Smooth muscle cell (in vitro differentiated cells): ENCODE results near the gene FNDC1. TPM values are rescaled to one million over a fixed set of nuclear protein-coding genes. Genes with fewer than 3 reads are reported as not detected.

Source experiments
- DNase-seq: peaks from one replicate; lab custom pipeline; 2025; ENCODE audit not compliant: unreplicated experiment; lab: John Stamatoyannopoulos, UW
- H2AFZ ChIP-seq: fragments of 200-600 bp; sonication (generic); 2 replicates; pipeline ENCODE4 v1.6.0; 2016; ENCODE audit warnings: antibody characterized with exemption, low read depth, mild to moderate bottlenecking
- H3F3A ChIP-seq: fragments of 200-600 bp; sonication (generic); 2 replicates; pipeline ENCODE4 v1.6.0; 2017; ENCODE audit warnings: antibody characterized with exemption, low read depth
- H3K27ac ChIP-seq: fragments of 200-600 bp; sonication (generic); 2 replicates; pipeline ENCODE4 v1.5.1; 2016; ENCODE audit warnings: low read depth, mild to moderate bottlenecking
- H3K27me3 ChIP-seq: fragments of 200-600 bp; sonication (generic); 2 replicates; pipeline ENCODE4 v1.6.1; 2016; ENCODE audit warnings: low read depth, mild to moderate bottlenecking
- H3K36me3 ChIP-seq: fragments of 200-600 bp; sonication (generic); 2 replicates; pipeline ENCODE4 v1.5.1; 2016; ENCODE audit warnings: low read depth
- H3K4me1 ChIP-seq: fragments of 200-600 bp; sonication (generic); 2 replicates; pipeline ENCODE4 v1.5.1; 2016; ENCODE audit warnings: low read depth
- H3K4me2 ChIP-seq: fragments of 200-600 bp; sonication (generic); 2 replicates; pipeline ENCODE4 v1.6.0; 2016; ENCODE audit warnings: mild to moderate bottlenecking
- H3K4me3 ChIP-seq: fragments of 200-600 bp; sonication (generic); 2 replicates; pipeline ENCODE4 v1.5.1; 2016; ENCODE audit warnings: mild to moderate bottlenecking
- H3K79me2 ChIP-seq: fragments of 200-600 bp; sonication (generic); 2 replicates; pipeline ENCODE4 v1.6.0; 2016; ENCODE audit warnings: low read depth, mild to moderate bottlenecking
- H3K9ac ChIP-seq: fragments of 200-600 bp; sonication (generic); 2 replicates; pipeline ENCODE4 v1.6.0; 2016; ENCODE audit warnings: low read depth
- H3K9me3 ChIP-seq: fragments of 200-600 bp; sonication (generic); replicated peaks from 2 replicates; pipeline ENCODE4 v1.5.1; 2016; ENCODE audit warnings: low read depth
- H4K20me1 ChIP-seq: fragments of 200-600 bp; sonication (generic); 2 replicates; pipeline ENCODE4 v1.6.0; 2016; ENCODE audit warnings: low read depth
- WGBS: methylation state at CpG from one replicate; pipeline ENCODE4 v1.1.7; 2016; ENCODE audit warnings: low lambda C conversion rate; 5-methylcytosine and 5-hydroxymethylcytosine counted together
- polyA plus RNA-seq: library from polyadenylated mRNA; unstranded; fragments of >200 nt; fragmentation: Nextera tagmentation; extraction: Ambion mirVana; gene quantifications from 2 replicates; pipeline ENCODE4 v1.2.1, GENCODE V29; 2016
- total RNA-seq: library from RNA; depleted of rRNA; stranded (reverse); fragments of >200 nt; gene quantifications from 2 replicates; pipeline ENCODE4 v1.2.3, GENCODE V29; 2014
- TF ChIP-seq, protein P1 (sequence below): fragments of 200-600 bp; sonication (generic); IDR thresholded peaks from 2 replicates; pipeline ENCODE4 v1.5.1; 2017; ENCODE audit warnings: borderline replicate concordance, mild to moderate bottlenecking, antibody characterized with exemption; ENCODE audit not compliant: insufficient read depth, poor library complexity, severe bottlenecking

FNDC1 gene
- total and polyA plus RNA-seq, 2 experiments from 2014 or later: 0.39 TPM; not detected in 1

DNA sequence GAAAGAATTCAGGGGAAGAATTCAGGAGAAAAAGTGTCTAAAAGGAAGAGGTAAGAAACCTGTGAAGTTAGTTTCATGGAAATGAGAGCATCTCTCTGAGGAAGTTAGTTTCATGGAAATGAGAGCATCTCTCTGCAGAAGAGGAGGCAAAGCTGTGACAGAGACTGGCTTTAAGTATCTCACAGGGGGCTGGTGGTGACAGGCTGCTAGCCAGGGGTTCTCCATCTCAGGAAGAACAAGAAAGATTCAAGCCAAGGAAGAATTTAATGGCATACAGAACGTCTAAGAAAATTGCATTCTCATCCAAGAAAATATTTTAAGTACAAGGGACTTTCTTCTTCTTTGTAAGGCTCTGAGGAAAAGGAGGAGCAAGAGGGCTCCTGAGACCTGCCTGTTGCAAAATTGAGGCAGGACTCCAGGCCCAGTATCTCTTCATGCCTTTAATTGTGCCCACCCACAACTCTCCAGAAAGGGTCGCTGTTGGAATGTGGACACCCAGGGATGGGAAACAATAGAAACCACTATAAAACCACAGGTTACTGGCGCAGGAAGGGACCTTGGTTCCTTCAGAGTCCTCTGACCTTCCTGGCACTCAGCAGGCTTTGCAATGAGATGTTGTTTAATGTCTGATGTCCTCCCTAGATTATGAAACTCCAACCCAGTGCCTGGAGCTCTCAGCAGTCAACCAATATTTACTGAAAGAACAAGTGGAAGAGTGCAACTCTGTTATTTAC is 136.8 kb downstream of the FNDC1 start:
- H4K20me1 ChIP-seq: no peaks in the 10 kb centered on the region
- no peak for DNase-seq
- 65% methylated on average over 3 of the region's 3 CpGs for WGBS
- H3K79me2 ChIP-seq: no peaks in the 10 kb centered on the region
- no peak overlapping the region for H3K4me3 ChIP-seq
- H3K4me2 ChIP-seq: no peak overlapping the region
- no peaks in the 10 kb centered on the region for H3K9me3 ChIP-seq
- H3K27ac ChIP-seq: no peak overlapping the region
- H3F3A ChIP-seq: no peaks in the 10 kb centered on the region
- TF ChIP-seq, protein P1, sequence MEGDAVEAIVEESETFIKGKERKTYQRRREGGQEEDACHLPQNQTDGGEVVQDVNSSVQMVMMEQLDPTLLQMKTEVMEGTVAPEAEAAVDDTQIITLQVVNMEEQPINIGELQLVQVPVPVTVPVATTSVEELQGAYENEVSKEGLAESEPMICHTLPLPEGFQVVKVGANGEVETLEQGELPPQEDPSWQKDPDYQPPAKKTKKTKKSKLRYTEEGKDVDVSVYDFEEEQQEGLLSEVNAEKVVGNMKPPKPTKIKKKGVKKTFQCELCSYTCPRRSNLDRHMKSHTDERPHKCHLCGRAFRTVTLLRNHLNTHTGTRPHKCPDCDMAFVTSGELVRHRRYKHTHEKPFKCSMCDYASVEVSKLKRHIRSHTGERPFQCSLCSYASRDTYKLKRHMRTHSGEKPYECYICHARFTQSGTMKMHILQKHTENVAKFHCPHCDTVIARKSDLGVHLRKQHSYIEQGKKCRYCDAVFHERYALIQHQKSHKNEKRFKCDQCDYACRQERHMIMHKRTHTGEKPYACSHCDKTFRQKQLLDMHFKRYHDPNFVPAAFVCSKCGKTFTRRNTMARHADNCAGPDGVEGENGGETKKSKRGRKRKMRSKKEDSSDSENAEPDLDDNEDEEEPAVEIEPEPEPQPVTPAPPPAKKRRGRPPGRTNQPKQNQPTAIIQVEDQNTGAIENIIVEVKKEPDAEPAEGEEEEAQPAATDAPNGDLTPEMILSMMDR: no peak
- no peak overlapping the region for H2AFZ ChIP-seq
- H3K36me3 ChIP-seq: no peaks in the 10 kb centered on the region
- H3K4me1 ChIP-seq: no peaks in the 10 kb centered on the region
- no peaks in the 10 kb centered on the region for H3K27me3 ChIP-seq
- H3K9ac ChIP-seq: no peak overlapping the region

DNA sequence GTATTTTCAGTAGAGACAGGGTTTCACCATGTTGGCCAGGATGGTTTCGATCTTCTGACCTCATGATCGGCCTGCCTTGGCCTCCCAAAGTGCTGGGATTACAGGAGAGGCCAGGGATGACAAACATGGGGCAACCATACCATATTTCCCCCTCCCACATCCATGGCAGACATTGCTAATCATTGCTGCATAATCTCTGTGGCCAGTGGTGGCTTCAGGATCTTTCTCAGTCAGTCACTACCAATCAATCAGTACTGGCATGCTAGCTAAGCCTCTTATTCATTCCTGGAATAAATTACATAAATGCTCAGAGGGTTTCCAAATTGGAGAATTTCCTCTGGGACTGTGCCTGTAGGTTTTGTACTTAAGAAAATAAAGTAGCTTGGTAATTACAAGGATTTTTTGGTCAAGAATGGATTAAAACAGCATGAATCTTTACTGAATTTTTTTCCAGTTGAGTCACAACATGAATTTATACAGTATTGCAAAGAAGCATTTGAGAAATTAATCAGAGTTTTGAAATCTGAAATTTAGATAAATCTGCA is 138.1 kb downstream of the FNDC1 start:
- no peaks in the 10 kb centered on the region for H3K79me2 ChIP-seq
- no peaks in the 10 kb centered on the region for H3K27me3 ChIP-seq
- DNase-seq: no peak
- H3K4me3 ChIP-seq: no peak overlapping the region
- H3K36me3 ChIP-seq: no peaks in the 10 kb centered on the region
- H3K27ac ChIP-seq: no peak overlapping the region
- H3K9me3 ChIP-seq: no peaks in the 10 kb centered on the region
- H4K20me1 ChIP-seq: no peaks in the 10 kb centered on the region
- TF ChIP-seq, protein P1: no peak
- H2AFZ ChIP-seq: no peak overlapping the region
- H3K4me2 ChIP-seq: no peak overlapping the region
- H3K4me1 ChIP-seq: no peaks in the 10 kb centered on the region
- no peak overlapping the region for H3K9ac ChIP-seq
- 82% methylated on average over 2 of the region's 2 CpGs for WGBS
- H3F3A ChIP-seq: no peaks in the 10 kb centered on the region

DNA sequence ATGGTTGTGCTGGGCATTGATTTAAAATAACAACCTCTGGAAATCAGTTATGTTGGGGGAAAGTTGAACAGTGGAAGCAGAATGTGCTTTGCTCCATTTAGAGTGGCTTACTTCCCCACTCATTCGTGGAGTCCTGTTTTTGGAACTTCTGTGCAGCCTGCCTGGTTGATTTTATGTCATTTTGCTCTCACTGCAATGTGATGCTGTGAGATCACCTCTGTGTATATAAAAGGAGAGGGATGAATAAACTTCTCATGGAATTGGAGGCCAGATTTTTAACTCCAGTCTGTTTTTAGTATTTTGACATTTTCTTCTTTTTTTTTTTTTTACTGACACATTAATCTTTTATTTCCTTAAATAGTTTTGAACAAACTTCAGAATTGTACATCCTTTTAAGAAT is 139.0 kb downstream of the FNDC1 start:
- no peaks in the 10 kb centered on the region for H3F3A ChIP-seq
- H4K20me1 ChIP-seq: no peaks in the 10 kb centered on the region
- H3K36me3 ChIP-seq: no peaks in the 10 kb centered on the region
- WGBS: 26% methylated on average over 1 of the region's 1 CpG
- H3K79me2 ChIP-seq: no peaks in the 10 kb centered on the region
- no peak overlapping the region for H3K9ac ChIP-seq
- no peaks in the 10 kb centered on the region for H3K27me3 ChIP-seq
- no peak for DNase-seq
- H3K4me1 ChIP-seq: no peaks in the 10 kb centered on the region
- no peak overlapping the region for H3K27ac ChIP-seq
- no peaks in the 10 kb centered on the region for H3K9me3 ChIP-seq
- no peak overlapping the region for H3K4me3 ChIP-seq
- no peak overlapping the region for H2AFZ ChIP-seq
- no peak overlapping the region for H3K4me2 ChIP-seq
- TF ChIP-seq, protein P1: no peak

GRCh38 chr6:159309723-159310122 is 140.5 kb downstream of the FNDC1 start:
- WGBS: 89% methylated on average over 1 of the region's 1 CpG
- Histone ChIP-seq H3K79me2 (no peaks in the 10 kb centered on the region), H3K27ac (no peak overlapping the region), H3K4me2 (no peak overlapping the region), H3K4me3 (no peak overlapping the region), H3K4me1 (no peaks in the 10 kb centered on the region), H3K9me3 (no peaks in the 10 kb centered on the region), H3K9ac (no peak overlapping the region), H3K27me3 (no peaks in the 10 kb centered on the region), H4K20me1 (no peaks in the 10 kb centered on the region), H3F3A (no peaks in the 10 kb centered on the region), H2AFZ (no peak overlapping the region), H3K36me3 (no peaks in the 10 kb centered on the region)
- TF ChIP-seq, protein P1: no peak
- DNase-seq: no peak
